Nephron progenitor cell (in vitro differentiated cells): Measurements from ENCODE around the gene CAMK2G.

ENCODE experiments used
- DNase-seq: peaks from one replicate; pipeline ENCODE4 v3.0.0; 2021
- H3K27ac Mint-ChIP-seq: 2 replicates; pipeline ENCODE4 v1.8.0; 2021; ENCODE audit warnings: mild to moderate bottlenecking, moderate library complexity, mixed read lengths
- H3K27me3 Mint-ChIP-seq: 2 replicates; pipeline ENCODE4 v1.8.0; 2021; ENCODE audit warnings: mild to moderate bottlenecking, low read depth, mixed read lengths; ENCODE audit not compliant: poor library complexity
- H3K36me3 Mint-ChIP-seq: 2 replicates; pipeline ENCODE4 v1.8.0; 2021; ENCODE audit warnings: low read depth, mixed read lengths
- H3K4me1 Mint-ChIP-seq: 2 replicates; pipeline ENCODE4 v1.8.0; 2021; ENCODE audit warnings: mixed read lengths
- H3K4me3 Mint-ChIP-seq: 2 replicates; pipeline ENCODE4 v1.8.0; 2021; ENCODE audit warnings: mild to moderate bottlenecking, moderate library complexity, mixed read lengths
- H3K9me3 Mint-ChIP-seq: 2 replicates; pipeline ENCODE4 v1.8.0; 2021; ENCODE audit warnings: mild to moderate bottlenecking, moderate library complexity, mixed read lengths
- CTCF ChIP-seq: fragments of 200-600 bp; sonication (generic); IDR thresholded peaks from 2 replicates; pipeline ENCODE4 v1.5.0; 2021; ENCODE audit warnings: antibody characterized with exemption

CAMK2G gene

GRCh38 chr10:73910401-73910763 lies 36.0 kb upstream of the CAMK2G start:
- DNase-seq = no peak
- Mint-ChIP-seq H3K27me3 (peaks cover 39% of the 10 kb centered on the region), H3K36me3 (no peaks in the 10 kb centered on the region), H3K4me1 (peaks cover 81% of the 10 kb centered on the region), H3K27ac (no peak overlapping the region), H3K9me3 (no peaks in the 10 kb centered on the region), H3K4me3 (peak overlapping the region; percentile 87)
- no peak for TF ChIP-seq CTCF

GRCh38 chr10:73909540-73910115 lies 35.3 kb upstream of the CAMK2G start:
- no peaks in the 10 kb centered on the region for H3K9me3 Mint-ChIP-seq
- TF ChIP-seq CTCF = no peak
- DNase-seq = no peak
- no peak overlapping the region for H3K27ac Mint-ChIP-seq
- H3K27me3 Mint-ChIP-seq = peaks cover 41% of the 10 kb centered on the region
- H3K36me3 Mint-ChIP-seq = no peaks in the 10 kb centered on the region
- H3K4me3 Mint-ChIP-seq = peak overlapping the region; percentile 87
- H3K4me1 Mint-ChIP-seq = peaks cover 76% of the 10 kb centered on the region

- H3K36me3 Mint-ChIP-seq = no peaks in the 10 kb centered on the region
Measured at GRCh38 chr10:73908853-73909539, 34.6 kb upstream of the CAMK2G start.

GRCh38 chr10:73907841-73908517 lies 33.6 kb upstream of the CAMK2G start:
- no peak overlapping the region for H3K27ac Mint-ChIP-seq
- H3K36me3 Mint-ChIP-seq = no peaks in the 10 kb centered on the region
- no peak for TF ChIP-seq CTCF
- H3K9me3 Mint-ChIP-seq = no peaks in the 10 kb centered on the region
- H3K4me3 Mint-ChIP-seq = no peak overlapping the region
- peaks cover 61% of the 10 kb centered on the region for H3K4me1 Mint-ChIP-seq
- H3K27me3 Mint-ChIP-seq = peaks cover 29% of the 10 kb centered on the region
- no peak for DNase-seq

More at GRCh38 chr10:73908853-73909539, 34.6 kb upstream of the CAMK2G start:
- H3K4me3 Mint-ChIP-seq = no peak overlapping the region
- no peaks in the 10 kb centered on the region for H3K9me3 Mint-ChIP-seq
- DNase-seq = no peak
- H3K27me3 Mint-ChIP-seq = peaks cover 39% of the 10 kb centered on the region
- H3K27ac Mint-ChIP-seq = no peak overlapping the region
- H3K4me1 Mint-ChIP-seq = peaks cover 71% of the 10 kb centered on the region
- TF ChIP-seq CTCF = no peak

GRCh38 chr10:73906524-73907447 lies 32.4 kb upstream of the CAMK2G start:
- peaks cover 25% of the 10 kb centered on the region for H3K27me3 Mint-ChIP-seq
- H3K4me3 Mint-ChIP-seq = peak overlapping the region; percentile 32
- no peaks in the 10 kb centered on the region for H3K9me3 Mint-ChIP-seq
- H3K4me1 Mint-ChIP-seq = peaks cover 53% of the 10 kb centered on the region
- peak overlapping the region; percentile 96 for H3K27ac Mint-ChIP-seq
- TF ChIP-seq CTCF = no peak
- H3K36me3 Mint-ChIP-seq = no peaks in the 10 kb centered on the region
- peak; percentile 62 for DNase-seq
